ENCODE results near the gene PAX8.
"Not testable (repeated sequence)": the region's sequence is repeated elsewhere in the genome, so short reads cannot be mapped to it uniquely, and the experiment has no call there.

GRCh38 chr2:113314663-113315062, 35.9 kb upstream of the PAX8 start:
- TF ChIP-seq, protein P1, sequence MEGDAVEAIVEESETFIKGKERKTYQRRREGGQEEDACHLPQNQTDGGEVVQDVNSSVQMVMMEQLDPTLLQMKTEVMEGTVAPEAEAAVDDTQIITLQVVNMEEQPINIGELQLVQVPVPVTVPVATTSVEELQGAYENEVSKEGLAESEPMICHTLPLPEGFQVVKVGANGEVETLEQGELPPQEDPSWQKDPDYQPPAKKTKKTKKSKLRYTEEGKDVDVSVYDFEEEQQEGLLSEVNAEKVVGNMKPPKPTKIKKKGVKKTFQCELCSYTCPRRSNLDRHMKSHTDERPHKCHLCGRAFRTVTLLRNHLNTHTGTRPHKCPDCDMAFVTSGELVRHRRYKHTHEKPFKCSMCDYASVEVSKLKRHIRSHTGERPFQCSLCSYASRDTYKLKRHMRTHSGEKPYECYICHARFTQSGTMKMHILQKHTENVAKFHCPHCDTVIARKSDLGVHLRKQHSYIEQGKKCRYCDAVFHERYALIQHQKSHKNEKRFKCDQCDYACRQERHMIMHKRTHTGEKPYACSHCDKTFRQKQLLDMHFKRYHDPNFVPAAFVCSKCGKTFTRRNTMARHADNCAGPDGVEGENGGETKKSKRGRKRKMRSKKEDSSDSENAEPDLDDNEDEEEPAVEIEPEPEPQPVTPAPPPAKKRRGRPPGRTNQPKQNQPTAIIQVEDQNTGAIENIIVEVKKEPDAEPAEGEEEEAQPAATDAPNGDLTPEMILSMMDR (conservative IDR thresholded peaks at IDR 0.05; ENCODE audit: low read depth, low read length): not testable (repeated sequence)
- TF ChIP-seq EZH2 (IDR thresholded peaks at IDR 0.05; ENCODE audit: low read length, unreplicated experiment): not testable (repeated sequence)
